PFSK-1 (cell line): ENCODE results near the gene HSPA2.

Experiments used
- FOXP2 ChIP-seq: optimal IDR thresholded peaks from 2 replicates; pipeline ENCODE3; 2011; ENCODE audit warnings: borderline replicate concordance, control low read depth, inconsistent platforms; ENCODE audit not compliant: insufficient read depth; ENCODE audit errors: extremely low read length, extremely low read depth
- POLR2AphosphoS5 ChIP-seq: IDR thresholded peaks from 2 replicates; pipeline ENCODE4 v1.6.1; 2012; ENCODE audit warnings: low read depth, mild to moderate bottlenecking, control low read depth, low read length, moderate library complexity
- SIN3A ChIP-seq: IDR thresholded peaks from 2 replicates; pipeline ENCODE4 v1.6.1; 2012; ENCODE audit warnings: mild to moderate bottlenecking, low read length, moderate library complexity, borderline replicate concordance; ENCODE audit not compliant: insufficient read depth
- TAF1 ChIP-seq: IDR thresholded peaks from 2 replicates; pipeline ENCODE4 v1.6.1; 2012; ENCODE audit warnings: low read length, control low read depth, borderline replicate concordance; ENCODE audit not compliant: insufficient read depth
- TF ChIP-seq, protein P1 (sequence below), 2 experiments: IDR thresholded peaks; 2 replicates each; pipeline versions ENCODE4 v1.6.1 to v1.8.0; 2011 to 2012; ENCODE audit warnings: low read depth in 2 of 2, low read length in 2 of 2, control low read depth in 1 of 2, inconsistent platforms in 1 of 2, mild to moderate bottlenecking in 1 of 2, moderate library complexity in 1 of 2; ENCODE audit not compliant: insufficient read depth in 1 of 2

Gene HSPA2

GRCh38 chr14:64531567-64531966 lies 9.0 kb upstream of the HSPA2 start:
- TF ChIP-seq TAF1 (no peak), SIN3A (no peak), POLR2AphosphoS5 (no peak), FOXP2 (no peak)
- TF ChIP-seq, protein P1, sequence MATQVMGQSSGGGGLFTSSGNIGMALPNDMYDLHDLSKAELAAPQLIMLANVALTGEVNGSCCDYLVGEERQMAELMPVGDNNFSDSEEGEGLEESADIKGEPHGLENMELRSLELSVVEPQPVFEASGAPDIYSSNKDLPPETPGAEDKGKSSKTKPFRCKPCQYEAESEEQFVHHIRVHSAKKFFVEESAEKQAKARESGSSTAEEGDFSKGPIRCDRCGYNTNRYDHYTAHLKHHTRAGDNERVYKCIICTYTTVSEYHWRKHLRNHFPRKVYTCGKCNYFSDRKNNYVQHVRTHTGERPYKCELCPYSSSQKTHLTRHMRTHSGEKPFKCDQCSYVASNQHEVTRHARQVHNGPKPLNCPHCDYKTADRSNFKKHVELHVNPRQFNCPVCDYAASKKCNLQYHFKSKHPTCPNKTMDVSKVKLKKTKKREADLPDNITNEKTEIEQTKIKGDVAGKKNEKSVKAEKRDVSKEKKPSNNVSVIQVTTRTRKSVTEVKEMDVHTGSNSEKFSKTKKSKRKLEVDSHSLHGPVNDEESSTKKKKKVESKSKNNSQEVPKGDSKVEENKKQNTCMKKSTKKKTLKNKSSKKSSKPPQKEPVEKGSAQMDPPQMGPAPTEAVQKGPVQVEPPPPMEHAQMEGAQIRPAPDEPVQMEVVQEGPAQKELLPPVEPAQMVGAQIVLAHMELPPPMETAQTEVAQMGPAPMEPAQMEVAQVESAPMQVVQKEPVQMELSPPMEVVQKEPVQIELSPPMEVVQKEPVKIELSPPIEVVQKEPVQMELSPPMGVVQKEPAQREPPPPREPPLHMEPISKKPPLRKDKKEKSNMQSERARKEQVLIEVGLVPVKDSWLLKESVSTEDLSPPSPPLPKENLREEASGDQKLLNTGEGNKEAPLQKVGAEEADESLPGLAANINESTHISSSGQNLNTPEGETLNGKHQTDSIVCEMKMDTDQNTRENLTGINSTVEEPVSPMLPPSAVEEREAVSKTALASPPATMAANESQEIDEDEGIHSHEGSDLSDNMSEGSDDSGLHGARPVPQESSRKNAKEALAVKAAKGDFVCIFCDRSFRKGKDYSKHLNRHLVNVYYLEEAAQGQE (IDR thresholded peaks at IDR 0.05; ENCODE audit: insufficient read depth in 1 of 2, low read depth in 2 of 2, low read length in 2 of 2): no peak

DNA sequence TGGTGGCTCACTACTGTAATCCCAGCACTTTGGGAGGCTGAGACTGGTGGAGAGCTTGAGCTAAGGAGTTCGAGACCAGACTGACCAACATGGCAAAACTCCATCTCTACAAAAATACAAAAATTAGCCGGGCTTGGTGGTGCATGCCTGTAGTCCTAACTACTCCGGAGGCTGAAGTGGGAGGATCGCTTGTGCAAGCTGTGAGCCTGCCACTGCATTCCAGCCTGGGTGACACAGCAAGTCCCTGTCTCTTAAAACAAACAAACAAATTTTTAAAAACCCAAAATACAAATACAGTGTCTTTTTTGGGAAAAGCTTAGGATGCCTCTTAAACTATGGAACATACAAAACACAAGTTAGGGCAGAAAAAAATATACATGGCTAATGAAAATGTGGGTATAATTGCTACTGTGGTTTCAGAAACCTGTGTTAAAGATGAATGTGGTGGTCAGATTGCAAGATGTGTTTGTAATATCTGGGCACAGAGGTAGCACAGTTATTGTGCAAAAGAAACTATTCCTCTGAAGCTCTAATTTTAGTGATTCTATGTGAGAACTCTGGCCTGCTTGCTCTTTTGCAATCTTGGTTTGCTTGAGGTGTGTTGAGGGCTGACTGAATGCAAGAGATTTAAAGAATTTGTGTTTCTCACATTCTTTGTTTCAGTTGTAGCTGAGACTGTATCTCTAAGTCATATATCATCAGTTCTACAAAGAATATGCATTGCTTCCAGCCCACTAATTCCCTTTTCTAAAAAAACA lies 3.9 kb upstream of the HSPA2 start:
- TF ChIP-seq FOXP2 (no peak), SIN3A (no peak), TAF1 (no peak), POLR2AphosphoS5 (no peak)
- TF ChIP-seq, protein P1 (IDR thresholded peaks at IDR 0.05; ENCODE audit: insufficient read depth in 1 of 2, low read depth in 2 of 2, low read length in 2 of 2): no peak

DNA sequence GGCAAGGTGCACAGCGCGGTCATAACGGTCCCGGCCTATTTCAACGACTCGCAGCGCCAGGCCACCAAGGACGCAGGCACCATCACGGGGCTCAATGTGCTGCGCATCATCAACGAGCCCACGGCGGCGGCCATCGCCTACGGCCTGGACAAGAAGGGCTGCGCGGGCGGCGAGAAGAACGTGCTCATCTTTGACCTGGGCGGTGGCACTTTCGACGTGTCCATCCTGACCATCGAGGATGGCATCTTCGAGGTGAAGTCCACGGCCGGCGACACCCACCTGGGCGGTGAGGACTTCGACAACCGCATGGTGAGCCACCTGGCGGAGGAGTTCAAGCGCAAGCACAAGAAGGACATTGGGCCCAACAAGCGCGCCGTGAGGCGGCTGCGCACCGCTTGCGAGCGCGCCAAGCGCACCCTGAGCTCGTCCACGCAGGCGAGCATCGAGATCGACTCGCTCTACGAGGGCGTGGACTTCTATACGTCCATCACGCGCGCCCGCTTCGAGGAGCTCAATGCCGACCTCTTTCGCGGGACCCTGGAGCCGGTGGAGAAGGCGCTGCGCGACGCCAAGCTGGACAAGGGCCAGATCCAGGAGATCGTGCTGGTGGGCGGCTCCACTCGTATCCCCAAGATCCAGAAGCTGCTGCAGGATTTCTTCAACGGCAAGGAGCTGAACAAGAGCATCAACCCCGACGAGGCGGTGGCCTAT lies 875 bp downstream of the HSPA2 start:
- no peak for TF ChIP-seq SIN3A
- no peak for TF ChIP-seq FOXP2
- TF ChIP-seq, protein P1 (IDR thresholded peaks at IDR 0.05; ENCODE audit: insufficient read depth in 1 of 2, low read depth in 2 of 2, low read length in 2 of 2): no peak
- no peak for TF ChIP-seq POLR2AphosphoS5
- no peak for TF ChIP-seq TAF1

DNA sequence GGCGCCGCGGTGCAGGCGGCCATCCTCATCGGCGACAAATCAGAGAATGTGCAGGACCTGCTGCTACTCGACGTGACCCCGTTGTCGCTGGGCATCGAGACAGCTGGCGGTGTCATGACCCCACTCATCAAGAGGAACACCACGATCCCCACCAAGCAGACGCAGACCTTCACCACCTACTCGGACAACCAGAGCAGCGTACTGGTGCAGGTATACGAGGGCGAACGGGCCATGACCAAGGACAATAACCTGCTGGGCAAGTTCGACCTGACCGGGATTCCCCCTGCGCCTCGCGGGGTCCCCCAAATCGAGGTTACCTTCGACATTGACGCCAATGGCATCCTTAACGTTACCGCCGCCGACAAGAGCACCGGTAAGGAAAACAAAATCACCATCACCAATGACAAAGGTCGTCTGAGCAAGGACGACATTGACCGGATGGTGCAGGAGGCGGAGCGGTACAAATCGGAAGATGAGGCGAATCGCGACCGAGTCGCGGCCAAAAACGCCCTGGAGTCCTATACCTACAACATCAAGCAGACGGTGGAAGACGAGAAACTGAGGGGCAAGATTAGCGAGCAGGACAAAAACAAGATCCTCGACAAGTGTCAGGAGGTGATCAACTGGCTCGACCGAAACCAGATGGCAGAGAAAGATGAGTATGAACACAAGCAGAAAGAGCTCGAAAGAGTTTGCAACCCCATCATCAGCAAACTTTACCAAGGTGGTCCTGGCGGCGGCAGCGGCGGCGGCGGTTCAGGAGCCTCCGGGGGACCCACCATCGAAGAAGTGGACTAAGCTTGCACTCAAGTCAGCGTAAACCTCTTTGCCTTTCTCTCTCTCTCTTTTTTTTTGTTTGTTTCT lies 1.7 kb downstream of the HSPA2 start:
- TF ChIP-seq TAF1: no peak
- TF ChIP-seq POLR2AphosphoS5: no peak
- no peak for TF ChIP-seq SIN3A
- TF ChIP-seq, protein P1 (IDR thresholded peaks at IDR 0.05; ENCODE audit: insufficient read depth in 1 of 2, low read depth in 2 of 2, low read length in 2 of 2): no peak
- TF ChIP-seq FOXP2: no peak
